ENCODE measurements around the gene RABL3. TPM values are rescaled to one million over a fixed set of nuclear protein-coding genes. Genes with fewer than 3 reads are reported as not detected.

The RABL3 gene, protein sequence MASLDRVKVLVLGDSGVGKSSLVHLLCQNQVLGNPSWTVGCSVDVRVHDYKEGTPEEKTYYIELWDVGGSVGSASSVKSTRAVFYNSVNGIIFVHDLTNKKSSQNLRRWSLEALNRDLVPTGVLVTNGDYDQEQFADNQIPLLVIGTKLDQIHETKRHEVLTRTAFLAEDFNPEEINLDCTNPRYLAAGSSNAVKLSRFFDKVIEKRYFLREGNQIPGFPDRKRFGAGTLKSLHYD
- total RNA-seq (2022; extraction: Qiagen RNA extraction): 14.2 to 18.5 TPM (median 17.5 TPM) in 5 replicates

DNA sequence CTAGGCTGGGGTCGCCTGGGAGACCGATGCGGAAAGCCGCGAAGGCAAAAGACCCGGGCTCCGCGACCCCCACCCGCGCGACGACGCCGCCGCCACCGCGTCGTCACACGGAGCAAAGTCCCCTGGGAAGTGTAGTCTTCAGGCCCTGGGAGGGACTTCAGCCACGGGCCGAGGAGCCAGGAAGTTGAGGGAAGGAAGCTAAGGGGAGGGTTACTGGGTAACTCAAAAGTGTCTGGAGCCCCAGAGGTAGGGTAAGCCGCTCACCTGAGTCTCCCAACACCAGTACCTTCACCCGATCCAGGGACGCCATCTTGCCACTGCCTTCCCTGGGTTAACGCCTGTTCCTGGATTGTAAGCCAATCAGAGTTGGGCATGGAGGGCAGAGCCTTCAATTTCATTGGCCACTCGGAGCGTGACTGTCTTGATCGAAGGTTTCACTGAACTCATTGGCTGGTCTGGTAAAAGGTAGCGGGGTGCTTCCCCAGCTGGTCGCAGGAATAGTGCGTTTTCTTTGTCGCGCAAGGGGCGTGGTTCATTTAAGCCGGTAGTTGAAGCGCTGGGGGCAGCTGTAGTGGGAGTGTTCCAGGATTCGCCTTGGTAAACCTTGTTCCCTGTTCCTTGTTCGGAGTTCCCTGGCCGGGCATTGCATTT, at the start of gene RABL3, which contains the start of gene GTF2E1:
RABL3 (minus strand) TSS at position 319 of the 651 bp plus-strand sequence; CDS start at position 310, 9 bp downstream.
GTF2E1 (plus strand) TSS at position 547 of the 651 bp plus-strand sequence. CDS start 7,809 bp downstream, outside the sequence.

GRCh38 chr3:120682095-120682681, 60.1 kb downstream of the RABL3 start, which contains the start of gene HGD:
Gene HGD, minus strand, starts transcription at chr3:120682239. Its CDS starts 128 bp downstream, at chr3:120682111.

Other genes with a start within 250 kb of the RABL3 start
- gene NDUFB4, start 146.2 kb downstream of the RABL3 start, total RNA-seq (2022; extraction: Qiagen RNA extraction): 194 to 346 TPM (median 201 TPM) in 5 replicates
- gene HGD, start 60.3 kb downstream of the RABL3 start, total RNA-seq (2022; extraction: Qiagen RNA extraction): 17.7 to 25.2 TPM (median 21.9 TPM) in 5 replicates
- 13.2 to 18.5 TPM (median 15.2 TPM) in 5 replicates for gene GTF2E1, start 228 bp upstream of the RABL3 start, total RNA-seq (2022; extraction: Qiagen RNA extraction)
- gene STXBP5L, start 165.7 kb upstream of the RABL3 start, total RNA-seq (2022; extraction: Qiagen RNA extraction): not detected in 5 replicates